ENCODE measurements around the gene FBXL22. TPM values are rescaled to one million over a fixed set of nuclear protein-coding genes. Genes with fewer than 3 reads are reported as not detected.
"Not testable (repeated sequence)": the region's sequence is repeated elsewhere in the genome, so short reads cannot be mapped to it uniquely, and the experiment has no call there.

FBXL22 gene
- total RNA-seq, 1 experiment from 2014 or later = 0.17 TPM

DNA sequence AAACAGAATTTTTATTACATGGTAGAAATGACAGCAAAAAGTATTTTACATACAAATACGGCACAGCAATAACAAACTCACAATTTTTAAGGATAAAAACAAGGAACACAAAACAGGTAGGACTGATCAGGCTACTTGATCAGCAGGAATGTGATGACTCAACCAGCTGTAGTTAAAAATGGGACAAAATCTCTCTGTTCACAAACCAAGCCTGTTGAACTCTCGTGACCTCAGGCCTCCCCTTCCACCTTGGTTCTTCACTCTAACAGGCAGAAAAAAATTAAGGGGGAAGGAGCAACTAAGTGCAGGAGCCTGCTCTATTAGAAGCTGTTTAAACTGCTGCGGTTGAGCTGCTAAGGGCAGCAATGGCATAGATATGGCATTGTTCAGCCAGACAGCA, 18.7 kb downstream of the FBXL22 start:
- Histone ChIP-seq H3K9me3 (ENCODE audit: insufficient read depth, low read depth) (no peaks in the 10 kb centered on the region), H3F3A (ENCODE audit: insufficient read depth, low read depth) (peaks cover under 1% of the 10 kb centered on the region; the same call in 1 of the 2 replicates), H3K79me2 (ENCODE audit: low read depth) (no peaks in the 10 kb centered on the region), H3K4me1 (replicated peaks; ENCODE audit: insufficient read depth) (peaks cover 21% of the 10 kb centered on the region), H3K27ac (0 out of 2 replicates have a peak overlapping the region, but pooled peaks have one; percentile 36), H3K36me3 (ENCODE audit: low read depth) (0 out of 2 replicates have a peak, but pooled peaks cover 3% of the 10 kb centered on the region), H3K4me2 (peak overlapping the region; percentile 56), H3K9me2 (ENCODE audit: insufficient read depth) (no peaks in the 10 kb centered on the region), H4K20me1 (ENCODE audit: insufficient read depth) (no peaks in the 10 kb centered on the region), H3K4me3 (no peak overlapping the region), H2AFZ (no peak overlapping the region), H3K27me3 (ENCODE audit: insufficient read depth, low read depth) (no peaks in the 10 kb centered on the region)
- POLR2A ChIA-PET (ENCODE audit: unreplicated experiment) = no interaction called here
- BruUV-seq (replicated peaks) = no TSS peak
- CTCF ChIA-PET = no interaction called here
- no peak for TF ChIP-seq EZH2 (IDR thresholded peaks at IDR 0.05; ENCODE audit: low read depth)
- TF ChIP-seq, protein P1, sequence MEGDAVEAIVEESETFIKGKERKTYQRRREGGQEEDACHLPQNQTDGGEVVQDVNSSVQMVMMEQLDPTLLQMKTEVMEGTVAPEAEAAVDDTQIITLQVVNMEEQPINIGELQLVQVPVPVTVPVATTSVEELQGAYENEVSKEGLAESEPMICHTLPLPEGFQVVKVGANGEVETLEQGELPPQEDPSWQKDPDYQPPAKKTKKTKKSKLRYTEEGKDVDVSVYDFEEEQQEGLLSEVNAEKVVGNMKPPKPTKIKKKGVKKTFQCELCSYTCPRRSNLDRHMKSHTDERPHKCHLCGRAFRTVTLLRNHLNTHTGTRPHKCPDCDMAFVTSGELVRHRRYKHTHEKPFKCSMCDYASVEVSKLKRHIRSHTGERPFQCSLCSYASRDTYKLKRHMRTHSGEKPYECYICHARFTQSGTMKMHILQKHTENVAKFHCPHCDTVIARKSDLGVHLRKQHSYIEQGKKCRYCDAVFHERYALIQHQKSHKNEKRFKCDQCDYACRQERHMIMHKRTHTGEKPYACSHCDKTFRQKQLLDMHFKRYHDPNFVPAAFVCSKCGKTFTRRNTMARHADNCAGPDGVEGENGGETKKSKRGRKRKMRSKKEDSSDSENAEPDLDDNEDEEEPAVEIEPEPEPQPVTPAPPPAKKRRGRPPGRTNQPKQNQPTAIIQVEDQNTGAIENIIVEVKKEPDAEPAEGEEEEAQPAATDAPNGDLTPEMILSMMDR (conservative IDR thresholded peaks at IDR 0.05) = no peak
- intact Hi-C loops (cut with micrococcal nuclease; ENCODE audit: unreplicated experiment) = no loop called here
- peak; percentile 11 to 55 for DNase-seq

DNA sequence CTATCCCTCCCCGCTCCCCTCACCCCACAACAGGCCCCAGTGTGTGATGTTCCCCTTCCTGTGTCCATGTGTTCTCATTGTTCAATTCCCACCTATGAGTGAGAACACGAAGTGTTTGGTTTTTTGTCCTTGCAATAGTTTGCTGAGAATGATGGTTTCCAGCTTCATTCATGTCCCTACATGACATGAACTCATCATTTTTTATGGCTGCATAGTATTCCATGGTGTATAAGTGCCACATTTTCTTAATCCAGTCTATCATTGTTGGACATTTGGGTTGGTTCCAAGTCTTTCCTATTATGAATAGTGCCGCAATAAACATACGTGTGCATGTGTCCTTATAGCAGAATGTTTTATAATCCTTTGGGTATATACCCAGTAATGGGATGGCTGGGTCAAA, 20.0 kb downstream of the FBXL22 start:
- H3K79me2 ChIP-seq (ENCODE audit: low read depth); H3K9me3 ChIP-seq (ENCODE audit: insufficient read depth, low read depth); BruUV-seq (replicated peaks); POLR2A ChIA-PET (ENCODE audit: unreplicated experiment); intact Hi-C loops (cut with micrococcal nuclease; ENCODE audit: unreplicated experiment); H2AFZ ChIP-seq; H3K27ac ChIP-seq; H3K4me2 ChIP-seq; CTCF ChIA-PET; H3K27me3 ChIP-seq (ENCODE audit: insufficient read depth, low read depth); H3K4me3 ChIP-seq; DNase-seq; H4K20me1 ChIP-seq (ENCODE audit: insufficient read depth); H3K36me3 ChIP-seq (ENCODE audit: low read depth); H3K9me2 ChIP-seq (ENCODE audit: insufficient read depth); H3F3A ChIP-seq (ENCODE audit: insufficient read depth, low read depth): not testable (repeated sequence)
- H3K4me1 ChIP-seq (replicated peaks; ENCODE audit: insufficient read depth) = peaks cover 15% of the 10 kb centered on the region

DNA sequence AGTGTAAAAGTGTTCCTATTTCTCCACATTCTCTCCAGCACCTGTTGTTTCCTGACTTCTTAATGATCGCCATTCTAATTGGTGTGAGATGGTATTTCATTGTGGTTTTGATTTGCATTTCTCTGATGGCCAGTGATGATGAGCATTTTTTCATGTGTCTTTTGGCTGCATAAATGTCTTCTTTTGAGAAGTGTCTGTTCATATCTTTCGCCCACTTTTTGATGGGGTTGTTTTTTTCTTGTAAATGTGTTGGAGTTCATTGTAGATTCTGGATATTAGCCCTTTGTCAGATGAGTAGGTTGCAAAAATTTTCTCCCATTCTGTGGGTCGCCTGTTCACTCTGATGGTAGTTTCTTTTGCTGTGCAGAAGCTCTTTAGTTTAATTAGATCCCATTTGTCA, 20.4 kb downstream of the FBXL22 start:
- CTCF ChIA-PET; BruUV-seq (replicated peaks): not testable (repeated sequence)

DNA sequence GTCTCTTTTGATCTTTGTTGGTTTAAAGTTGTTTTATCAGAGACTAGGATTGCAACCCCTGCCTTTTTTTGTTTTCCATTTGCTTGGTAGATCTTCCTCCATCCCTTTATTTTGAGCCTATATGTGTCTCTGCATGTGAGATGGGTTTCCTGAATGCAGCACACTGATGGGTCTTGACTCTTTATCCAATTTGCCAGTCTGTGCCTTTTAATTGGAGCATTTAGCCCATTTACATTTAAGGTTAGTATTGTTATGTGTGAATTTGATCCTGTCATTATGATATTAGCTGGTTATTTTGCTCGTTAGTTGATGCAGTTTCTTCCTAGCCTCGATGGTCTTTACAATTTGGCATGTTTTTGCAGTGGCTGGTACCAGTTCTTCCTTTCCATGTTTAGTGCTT, 23.6 kb downstream of the FBXL22 start:
- DNase-seq; H3K4me2 ChIP-seq; H3K9me2 ChIP-seq (ENCODE audit: insufficient read depth); H3K9me3 ChIP-seq (ENCODE audit: insufficient read depth, low read depth); H2AFZ ChIP-seq; H4K20me1 ChIP-seq (ENCODE audit: insufficient read depth); BruUV-seq (replicated peaks); H3K36me3 ChIP-seq (ENCODE audit: low read depth); CTCF ChIA-PET; POLR2A ChIA-PET (ENCODE audit: unreplicated experiment); H3K27me3 ChIP-seq (ENCODE audit: insufficient read depth, low read depth); H3K27ac ChIP-seq; H3F3A ChIP-seq (ENCODE audit: insufficient read depth, low read depth); H3K79me2 ChIP-seq (ENCODE audit: low read depth); H3K4me3 ChIP-seq; intact Hi-C loops (cut with micrococcal nuclease; ENCODE audit: unreplicated experiment): not testable (repeated sequence)
- peaks cover 10% of the 10 kb centered on the region for H3K4me1 ChIP-seq (replicated peaks; ENCODE audit: insufficient read depth)

More for the DNA sequence above, 20.4 kb downstream of the FBXL22 start:
- H2AFZ ChIP-seq; H4K20me1 ChIP-seq (ENCODE audit: insufficient read depth); H3K79me2 ChIP-seq (ENCODE audit: low read depth); H3K4me3 ChIP-seq; DNase-seq; H3K36me3 ChIP-seq (ENCODE audit: low read depth); H3K4me2 ChIP-seq; H3K27me3 ChIP-seq (ENCODE audit: insufficient read depth, low read depth); intact Hi-C loops (cut with micrococcal nuclease; ENCODE audit: unreplicated experiment); H3F3A ChIP-seq (ENCODE audit: insufficient read depth, low read depth); H3K27ac ChIP-seq; H3K9me2 ChIP-seq (ENCODE audit: insufficient read depth); H3K9me3 ChIP-seq (ENCODE audit: insufficient read depth, low read depth); POLR2A ChIA-PET (ENCODE audit: unreplicated experiment): not testable (repeated sequence)
- peaks cover 15% of the 10 kb centered on the region for H3K4me1 ChIP-seq (replicated peaks; ENCODE audit: insufficient read depth)

All from PC-9 (cell line).